Mesodermal cell (in vitro differentiated cells): ENCODE measurements around the gene MOGAT3.
"Not testable (repeated sequence)": the region's sequence is repeated elsewhere in the genome, so short reads cannot be mapped to it uniquely, and the experiment has no call there.

ENCODE experiments used
- H3K27ac ChIP-seq: 2 replicates; pipeline ENCODE4 v1.7.0; 2013; ENCODE audit warnings: mild to moderate bottlenecking, low read depth, low read length, moderate library complexity; ENCODE audit not compliant: severe bottlenecking
- H3K36me3 ChIP-seq: 2 replicates; pipeline ENCODE4 v1.7.1; 2013; ENCODE audit warnings: mild to moderate bottlenecking, low read length, moderate library complexity; ENCODE audit not compliant: control insufficient read depth, insufficient read depth
- H3K4me1 ChIP-seq: one replicate; pipeline ENCODE4 v1.7.1; 2013; ENCODE audit warnings: mild to moderate bottlenecking, low read length; ENCODE audit not compliant: insufficient read depth, control insufficient read depth, poor library complexity, severe bottlenecking
- H3K4me3 ChIP-seq: 2 replicates; pipeline ENCODE4 v1.7.0; 2013; ENCODE audit warnings: low read length, control low read depth, mild to moderate bottlenecking; ENCODE audit not compliant: insufficient read depth, poor library complexity, severe bottlenecking; ENCODE audit errors: extremely low read depth
- H3K9me3 ChIP-seq: 2 replicates; pipeline ENCODE4 v1.7.1; 2013; ENCODE audit warnings: mild to moderate bottlenecking, low read length, moderate library complexity; ENCODE audit not compliant: control insufficient read depth
- WGBS, 2 experiments: methylation state at CpG; one replicate each; pipeline ENCODE4 v1.1.5; 2013; ENCODE audit warnings: missing lambda C conversion rate in 2 of 2; ENCODE audit not compliant: insufficient coverage in 2 of 2; 5-methylcytosine and 5-hydroxymethylcytosine counted together

MOGAT3 gene

GRCh38 chr7:101216001-101216859 is 15.4 kb upstream of the MOGAT3 start:
- H3K9me3 ChIP-seq = no peaks in the 10 kb centered on the region
- peaks cover 41% of the 10 kb centered on the region for H3K36me3 ChIP-seq
- peak overlapping the region; percentile 78 for H3K4me3 ChIP-seq
- no peak overlapping the region for H3K27ac ChIP-seq
- WGBS, 2 experiments = 69 to 74% methylated on average over 15 to 21 of the region's 31 CpGs
- peaks cover 15% of the 10 kb centered on the region for H3K4me1 ChIP-seq

- H3K4me3 ChIP-seq = no peak overlapping the region
- no peaks in the 10 kb centered on the region for H3K9me3 ChIP-seq
- 97 to 100% methylated on average over 3 to 5 of the region's 8 CpGs for WGBS, 2 experiments
- H3K27ac ChIP-seq = no peak overlapping the region
- peaks cover 8% of the 10 kb centered on the region for H3K4me1 ChIP-seq
- peaks cover 64% of the 10 kb centered on the region for H3K36me3 ChIP-seq
Measured at GRCh38 chr7:101212014-101212413, 11.2 kb upstream of the MOGAT3 start.

GRCh38 chr7:101211501-101211900 is 10.7 kb upstream of the MOGAT3 start:
- no peaks in the 10 kb centered on the region for H3K9me3 ChIP-seq
- 97 to 98% methylated on average over 14 to 23 of the region's 24 CpGs for WGBS, 2 experiments

GRCh38 chr7:101210143-101210542 is 9.3 kb upstream of the MOGAT3 start:
- Histone ChIP-seq H3K9me3 (no peaks in the 10 kb centered on the region), H3K27ac (no peak overlapping the region), H3K4me1 (no peaks in the 10 kb centered on the region), H3K36me3 (peaks cover 64% of the 10 kb centered on the region), H3K4me3 (no peak overlapping the region)
- 95 to 96% methylated on average over 15 of the region's 19 CpGs for WGBS, 2 experiments

More at GRCh38 chr7:101211501-101211900, 10.7 kb upstream of the MOGAT3 start:
- H3K36me3 ChIP-seq = peaks cover 66% of the 10 kb centered on the region
- H3K4me1 ChIP-seq = peaks cover 8% of the 10 kb centered on the region
- no peak overlapping the region for H3K27ac ChIP-seq
- H3K4me3 ChIP-seq = no peak overlapping the region

GRCh38 chr7:101208794-101209193 is 8.0 kb upstream of the MOGAT3 start:
- H3K36me3 ChIP-seq = peaks cover 55% of the 10 kb centered on the region
- no peaks in the 10 kb centered on the region for H3K9me3 ChIP-seq
- H3K4me1 ChIP-seq = no peaks in the 10 kb centered on the region
- no peak overlapping the region for H3K4me3 ChIP-seq
- WGBS, 2 experiments = 93 to 98% methylated on average over 12 to 13 of the region's 14 CpGs
- no peak overlapping the region for H3K27ac ChIP-seq

- H3K4me3 ChIP-seq = no peak overlapping the region
- peaks cover 51% of the 10 kb centered on the region for H3K36me3 ChIP-seq
- WGBS, 2 experiments = 93 to 96% methylated on average over 12 to 15 of the region's 17 CpGs
- no peak overlapping the region for H3K27ac ChIP-seq
- no peaks in the 10 kb centered on the region for H3K9me3 ChIP-seq
- no peaks in the 10 kb centered on the region for H3K4me1 ChIP-seq
Measured at GRCh38 chr7:101207459-101207858, 6.6 kb upstream of the MOGAT3 start.

- Histone ChIP-seq H3K9me3 (no peaks in the 10 kb centered on the region), H3K27ac (no peak overlapping the region), H3K4me1 (no peaks in the 10 kb centered on the region), H3K4me3 (no peak overlapping the region), H3K36me3 (peaks cover 43% of the 10 kb centered on the region)
- WGBS, 2 experiments = 97% methylated on average over 17 to 18 of the region's 19 CpGs
Measured at GRCh38 chr7:101206665-101207042, 5.8 kb upstream of the MOGAT3 start.

- no peaks in the 10 kb centered on the region for H3K9me3 ChIP-seq
- 95% methylated on average over 25 to 29 of the region's 32 CpGs for WGBS, 2 experiments
- H3K27ac ChIP-seq = no peak overlapping the region
- H3K36me3 ChIP-seq = peaks cover 37% of the 10 kb centered on the region
- peaks cover under 1% of the 10 kb centered on the region for H3K4me1 ChIP-seq
- no peak overlapping the region for H3K4me3 ChIP-seq
Measured at GRCh38 chr7:101205901-101206664, 5.2 kb upstream of the MOGAT3 start.

- not testable (repeated sequence) for H3K27ac ChIP-seq, H3K9me3 ChIP-seq, H3K4me3 ChIP-seq, H3K4me1 ChIP-seq
- WGBS, 2 experiments = 91 to 93% methylated on average over 19 to 20 of the region's 22 CpGs
- H3K36me3 ChIP-seq = peaks cover 21% of the 10 kb centered on the region
Measured at GRCh38 chr7:101203740-101204738, 3.2 kb upstream of the MOGAT3 start.

GRCh38 chr7:101202603-101202918 is 1.7 kb upstream of the MOGAT3 start:
- Histone ChIP-seq H3K27ac (no peak overlapping the region), H3K4me1 (peaks cover 4% of the 10 kb centered on the region), H3K9me3 (no peaks in the 10 kb centered on the region), H3K4me3 (no peak overlapping the region), H3K36me3 (peaks cover 9% of the 10 kb centered on the region)
- WGBS, 2 experiments = 91% methylated on average over 5 of the region's 5 CpGs
